Hepatocyte (in vitro differentiated cells): ENCODE results near the gene FCRL6. TPM values are rescaled to one million over a fixed set of nuclear protein-coding genes. Genes with fewer than 3 reads are reported as not detected.

ENCODE experiments used
- DNase-seq: peaks from one replicate; pipeline ENCODE4 v3.0.0-alpha.2; 2016; ENCODE audit warnings: low spot score
- H2AFZ ChIP-seq: fragments of 200-600 bp; sonication (generic); 2 replicates; pipeline ENCODE4 v1.6.0; 2016; ENCODE audit warnings: antibody characterized with exemption, mild to moderate bottlenecking
- H3K27ac ChIP-seq: fragments of 200-600 bp; sonication (generic); 2 replicates; pipeline ENCODE4 v1.5.1; 2016; ENCODE audit warnings: mild to moderate bottlenecking
- H3K27me3 ChIP-seq: fragments of 200-600 bp; sonication (generic); 2 replicates; pipeline ENCODE4 v1.6.1; 2016
- H3K36me3 ChIP-seq: fragments of 200-600 bp; sonication (generic); replicated peaks from 2 replicates; pipeline ENCODE4 v1.5.1; 2016; ENCODE audit warnings: low read depth; ENCODE audit not compliant: insufficient read depth
- H3K4me1 ChIP-seq: fragments of 200-600 bp; sonication (generic); 2 replicates; pipeline ENCODE4 v1.5.1; 2016; ENCODE audit warnings: mild to moderate bottlenecking, moderate library complexity; ENCODE audit not compliant: insufficient read depth
- H3K4me2 ChIP-seq: fragments of 200-600 bp; sonication (generic); 2 replicates; pipeline ENCODE4 v1.6.0; 2016
- H3K4me3 ChIP-seq: fragments of 200-600 bp; sonication (generic); 2 replicates; pipeline ENCODE4 v1.5.1; 2016; ENCODE audit warnings: mild to moderate bottlenecking
- H3K79me2 ChIP-seq: fragments of 200-600 bp; sonication (generic); 2 replicates; pipeline ENCODE4 v1.6.0; 2017; ENCODE audit warnings: mild to moderate bottlenecking
- H3K9me2 ChIP-seq: fragments of 200-600 bp; sonication (generic); replicated peaks from 2 replicates; pipeline ENCODE4 v1.6.0; 2017; ENCODE audit warnings: mild to moderate bottlenecking; ENCODE audit not compliant: insufficient read depth
- H3K9me3 ChIP-seq: fragments of 200-600 bp; sonication (generic); 2 replicates; pipeline ENCODE4 v1.5.1; 2016; ENCODE audit warnings: low read depth, mild to moderate bottlenecking
- H4K20me1 ChIP-seq: fragments of 200-600 bp; sonication (generic); 2 replicates; pipeline ENCODE4 v1.6.0; 2016; ENCODE audit warnings: mild to moderate bottlenecking; ENCODE audit not compliant: insufficient read depth, poor library complexity, severe bottlenecking
- EZH2 ChIP-seq: fragments of 200-600 bp; sonication (generic); IDR thresholded peaks from 2 replicates; pipeline ENCODE4 v1.6.1; 2016; ENCODE audit warnings: antibody characterized with exemption, mild to moderate bottlenecking, borderline replicate concordance
- EZH2phosphoT487 ChIP-seq: fragments of 200-600 bp; sonication (generic); IDR thresholded peaks from one replicate; pipeline ENCODE4 v1.6.1; 2018; ENCODE audit warnings: antibody characterized with exemption, mild to moderate bottlenecking, low read depth, moderate library complexity; ENCODE audit not compliant: unreplicated experiment, severe bottlenecking
- WGBS: methylation state at CpG from one replicate; pipeline ENCODE4 v1.1.6; 2016; ENCODE audit warnings: low lambda C conversion rate; ENCODE audit errors: missing lambda C conversion rate; 5-methylcytosine and 5-hydroxymethylcytosine counted together
- polyA plus RNA-seq: library from polyadenylated mRNA; unstranded; fragments of >200 nt; fragmentation: Nextera tagmentation; extraction: Ambion mirVana; gene quantifications from 2 replicates; pipeline ENCODE4 v1.2.1, GENCODE V29; 2016
- total RNA-seq: library from RNA; depleted of rRNA; stranded (reverse); fragments of >200 nt; gene quantifications from 2 replicates; pipeline ENCODE4 v1.2.3, GENCODE V29; 2014
- TF ChIP-seq, protein P1 (sequence below): fragments of 200-600 bp; sonication (generic); IDR thresholded peaks from 2 replicates; pipeline ENCODE4 v1.5.1; 2016; ENCODE audit warnings: antibody characterized with exemption, mild to moderate bottlenecking; ENCODE audit not compliant: poor library complexity

The FCRL6 gene
- total and polyA plus RNA-seq, 2 experiments from 2014 or later: not detected

DNA sequence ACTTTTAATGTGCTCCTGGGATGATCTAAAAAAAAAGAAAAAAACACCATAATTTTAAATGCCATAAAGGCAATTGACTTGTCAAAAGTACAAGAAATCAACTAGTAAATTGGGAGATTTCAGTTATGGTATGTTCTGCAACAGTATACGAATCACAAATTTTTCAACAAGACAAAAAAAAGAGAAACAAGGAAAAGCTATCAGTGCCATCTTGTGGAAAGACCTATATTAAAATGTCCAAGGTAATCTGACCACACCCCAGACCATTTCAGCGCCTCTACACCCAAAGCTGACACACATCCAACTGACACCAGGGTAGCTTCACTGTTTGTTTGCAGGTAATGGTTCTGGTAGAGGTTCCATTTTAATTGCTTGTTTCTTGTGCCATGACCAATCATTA is 26.4 kb upstream of the FCRL6 start:
- H3K27me3 ChIP-seq: peaks cover 4% of the 10 kb centered on the region
- TF ChIP-seq, protein P1, sequence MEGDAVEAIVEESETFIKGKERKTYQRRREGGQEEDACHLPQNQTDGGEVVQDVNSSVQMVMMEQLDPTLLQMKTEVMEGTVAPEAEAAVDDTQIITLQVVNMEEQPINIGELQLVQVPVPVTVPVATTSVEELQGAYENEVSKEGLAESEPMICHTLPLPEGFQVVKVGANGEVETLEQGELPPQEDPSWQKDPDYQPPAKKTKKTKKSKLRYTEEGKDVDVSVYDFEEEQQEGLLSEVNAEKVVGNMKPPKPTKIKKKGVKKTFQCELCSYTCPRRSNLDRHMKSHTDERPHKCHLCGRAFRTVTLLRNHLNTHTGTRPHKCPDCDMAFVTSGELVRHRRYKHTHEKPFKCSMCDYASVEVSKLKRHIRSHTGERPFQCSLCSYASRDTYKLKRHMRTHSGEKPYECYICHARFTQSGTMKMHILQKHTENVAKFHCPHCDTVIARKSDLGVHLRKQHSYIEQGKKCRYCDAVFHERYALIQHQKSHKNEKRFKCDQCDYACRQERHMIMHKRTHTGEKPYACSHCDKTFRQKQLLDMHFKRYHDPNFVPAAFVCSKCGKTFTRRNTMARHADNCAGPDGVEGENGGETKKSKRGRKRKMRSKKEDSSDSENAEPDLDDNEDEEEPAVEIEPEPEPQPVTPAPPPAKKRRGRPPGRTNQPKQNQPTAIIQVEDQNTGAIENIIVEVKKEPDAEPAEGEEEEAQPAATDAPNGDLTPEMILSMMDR: no peak
- TF ChIP-seq EZH2phosphoT487: no peak
- no peak for TF ChIP-seq EZH2
- WGBS: 84% methylated on average over 2 of the region's 2 CpGs

DNA sequence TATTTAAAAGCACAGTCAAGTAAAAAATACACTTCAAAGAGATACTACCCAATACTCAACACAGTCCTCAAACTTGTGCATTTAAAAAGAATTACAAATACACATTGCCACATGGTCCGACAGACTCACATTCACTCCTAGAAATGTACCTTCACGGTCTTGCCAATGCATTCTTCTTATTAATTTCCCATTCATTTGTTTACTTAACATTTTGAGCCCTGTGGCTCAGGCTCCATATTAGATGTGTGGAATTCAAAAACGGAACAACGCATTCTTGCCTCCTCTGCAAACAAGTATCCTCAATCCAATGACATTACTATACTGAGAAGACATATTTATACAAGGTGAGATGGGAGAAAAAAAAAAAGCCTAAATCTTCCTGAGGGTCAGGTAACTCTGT is 23.9 kb upstream of the FCRL6 start:
- Histone ChIP-seq H3K36me3 (no peaks in the 10 kb centered on the region), H3K27me3 (no peaks in the 10 kb centered on the region), H3K4me3 (no peak overlapping the region), H4K20me1 (no peaks in the 10 kb centered on the region), H3K4me1 (no peaks in the 10 kb centered on the region), H2AFZ (no peak overlapping the region), H3K9me2 (no peaks in the 10 kb centered on the region), H3K79me2 (no peaks in the 10 kb centered on the region), H3K4me2 (no peak overlapping the region), H3K27ac (no peak overlapping the region), H3K9me3 (no peaks in the 10 kb centered on the region)
- no peak for DNase-seq
- WGBS: 88% methylated on average over 4 of the region's 4 CpGs
- TF ChIP-seq EZH2: no peak
- no peak for TF ChIP-seq EZH2phosphoT487
- TF ChIP-seq, protein P1: no peak

More for the DNA sequence above, 26.4 kb upstream of the FCRL6 start:
- Histone ChIP-seq H2AFZ (no peak overlapping the region), H3K27ac (no peak overlapping the region), H3K4me2 (no peak overlapping the region), H3K4me1 (no peaks in the 10 kb centered on the region), H3K79me2 (no peaks in the 10 kb centered on the region), H4K20me1 (no peaks in the 10 kb centered on the region), H3K9me3 (no peaks in the 10 kb centered on the region), H3K36me3 (no peaks in the 10 kb centered on the region), H3K9me2 (no peaks in the 10 kb centered on the region), H3K4me3 (no peak overlapping the region)
- DNase-seq: no peak

DNA sequence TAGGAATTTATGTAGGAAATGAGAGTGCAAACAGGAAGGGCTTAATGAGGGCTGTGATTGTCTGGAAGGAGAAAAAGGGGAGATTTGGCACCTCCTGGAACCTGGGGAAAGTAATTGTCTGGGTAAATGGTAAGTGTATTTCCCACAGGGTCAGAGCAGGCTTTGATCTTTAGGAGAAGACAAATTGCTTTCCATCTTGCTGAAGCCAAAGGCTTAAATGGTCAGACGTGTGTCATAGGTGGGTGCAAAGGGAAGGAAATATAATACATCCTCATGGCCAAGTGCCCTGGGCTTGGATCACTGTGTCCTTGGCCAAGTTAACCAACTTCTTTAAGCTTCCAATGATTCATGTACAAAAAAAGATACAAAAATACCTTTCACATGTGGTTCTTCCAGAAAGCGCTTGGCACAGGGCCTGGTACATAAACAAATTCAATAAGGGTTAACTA is 22.7 kb upstream of the FCRL6 start:
- Histone ChIP-seq H4K20me1 (no peaks in the 10 kb centered on the region), H3K27me3 (no peaks in the 10 kb centered on the region), H2AFZ (no peak overlapping the region), H3K4me1 (no peaks in the 10 kb centered on the region), H3K27ac (no peak overlapping the region), H3K4me2 (no peak overlapping the region), H3K9me2 (no peaks in the 10 kb centered on the region), H3K79me2 (no peaks in the 10 kb centered on the region), H3K36me3 (no peaks in the 10 kb centered on the region), H3K9me3 (no peaks in the 10 kb centered on the region), H3K4me3 (no peak overlapping the region)
- DNase-seq: no peak
- 66% methylated on average over 2 of the region's 2 CpGs for WGBS
- no peak for TF ChIP-seq EZH2phosphoT487
- TF ChIP-seq, protein P1: no peak
- TF ChIP-seq EZH2: no peak
